Islet of Langerhans (tissue), 1 donor: ENCODE results near the gene NDUFA13.

Source experiments
- FAIRE-seq: peaks from one replicate; lab custom pipeline; 2011; peaks lifted over from hg19 to GRCh38; lab: Jason Lieb, UNC

NDUFA13 gene

GRCh38 chr19:19489804-19490204 lies 26.2 kb upstream of the NDUFA13 start:
- no peak for FAIRE-seq

- FAIRE-seq, result peak; percentile 97
Observed at GRCh38 chr19:19490214-19490968, 25.6 kb upstream of the NDUFA13 start.

GRCh38 chr19:19491321-19492025 lies 24.6 kb upstream of the NDUFA13 start:
- FAIRE-seq, result no peak

GRCh38 chr19:19492026-19492610 lies 23.9 kb upstream of the NDUFA13 start:
- FAIRE-seq, result no peak

- no peak for FAIRE-seq
Observed at GRCh38 chr19:19493841-19494546, 22.0 kb upstream of the NDUFA13 start.

GRCh38 chr19:19495614-19496603 lies 20.1 kb upstream of the NDUFA13 start:
- FAIRE-seq, result no peak

- no peak for FAIRE-seq
Observed at GRCh38 chr19:19498255-19498991, 17.6 kb upstream of the NDUFA13 start.

GRCh38 chr19:19499272-19499995 lies 16.6 kb upstream of the NDUFA13 start:
- FAIRE-seq, result no peak

GRCh38 chr19:19500975-19501644 lies 14.9 kb upstream of the NDUFA13 start:
- FAIRE-seq, result no peak

GRCh38 chr19:19501798-19502197 lies 14.2 kb upstream of the NDUFA13 start:
- no peak for FAIRE-seq

- no peak for FAIRE-seq
Observed at GRCh38 chr19:19502281-19502680, 13.7 kb upstream of the NDUFA13 start.

GRCh38 chr19:19502808-19503602 lies 13.0 kb upstream of the NDUFA13 start:
- FAIRE-seq, result no peak

- no peak for FAIRE-seq
Observed at GRCh38 chr19:19504754-19505668, 11.0 kb upstream of the NDUFA13 start.

GRCh38 chr19:19505669-19506326 lies 10.2 kb upstream of the NDUFA13 start:
- no peak for FAIRE-seq

- no peak for FAIRE-seq
Observed at GRCh38 chr19:19506592-19506991, 9.4 kb upstream of the NDUFA13 start.

- FAIRE-seq, result no peak
Observed at GRCh38 chr19:19507354-19507753, 8.7 kb upstream of the NDUFA13 start.

- FAIRE-seq, result no peak
Observed at GRCh38 chr19:19508217-19508616, 7.8 kb upstream of the NDUFA13 start.
